HG02885 (cell line): ENCODE measurements around the gene PLCH2.
"Not testable (repeated sequence)": the region's sequence is repeated elsewhere in the genome, so short reads cannot be mapped to it uniquely, and the experiment has no call there.

Source experiments
- ATAC-seq: cut with Tn5 transposase; IDR thresholded peaks from one replicate; pipeline ENCODE4 v1.9.1; 2021; ENCODE audit warnings: mild to moderate bottlenecking; ENCODE audit not compliant: unreplicated experiment, poor library complexity

PLCH2 gene

GRCh38 chr1:2441746-2442145, 34.3 kb upstream of the PLCH2 start:
- no peak for ATAC-seq

GRCh38 chr1:2442661-2443060, 33.4 kb upstream of the PLCH2 start:
- ATAC-seq, result no peak

GRCh38 chr1:2443277-2444137, 32.6 kb upstream of the PLCH2 start:
- ATAC-seq, result no peak

- ATAC-seq, result no peak
These were observed 31.9 kb upstream of the PLCH2 start for GRCh38 chr1:2444138-2444591.

GRCh38 chr1:2445162-2445822, 30.8 kb upstream of the PLCH2 start:
- ATAC-seq, result no peak

GRCh38 chr1:2445823-2446215, 30.3 kb upstream of the PLCH2 start:
- no peak for ATAC-seq

DNA sequence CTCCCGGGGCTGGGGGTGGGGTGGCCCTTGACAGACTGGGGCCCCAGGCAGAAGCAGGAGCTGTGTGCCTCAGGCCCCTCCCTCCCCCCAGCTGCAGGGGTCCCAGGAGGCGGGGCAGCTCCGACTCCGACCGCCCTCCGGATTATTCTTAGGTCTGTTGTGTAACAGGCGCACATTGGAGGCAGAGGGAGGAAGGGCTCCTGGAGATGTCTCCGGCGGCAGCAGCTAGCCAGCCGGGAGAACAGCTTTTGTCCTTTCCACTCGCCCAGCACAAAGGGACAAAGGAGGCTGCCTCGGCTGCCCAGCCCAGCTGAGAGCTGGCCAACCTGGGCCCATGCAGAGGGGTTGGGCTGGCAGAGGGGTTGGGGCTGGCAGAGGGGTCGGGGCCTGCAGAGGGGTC, 29.7 kb upstream of the PLCH2 start:
- no peak for ATAC-seq

DNA sequence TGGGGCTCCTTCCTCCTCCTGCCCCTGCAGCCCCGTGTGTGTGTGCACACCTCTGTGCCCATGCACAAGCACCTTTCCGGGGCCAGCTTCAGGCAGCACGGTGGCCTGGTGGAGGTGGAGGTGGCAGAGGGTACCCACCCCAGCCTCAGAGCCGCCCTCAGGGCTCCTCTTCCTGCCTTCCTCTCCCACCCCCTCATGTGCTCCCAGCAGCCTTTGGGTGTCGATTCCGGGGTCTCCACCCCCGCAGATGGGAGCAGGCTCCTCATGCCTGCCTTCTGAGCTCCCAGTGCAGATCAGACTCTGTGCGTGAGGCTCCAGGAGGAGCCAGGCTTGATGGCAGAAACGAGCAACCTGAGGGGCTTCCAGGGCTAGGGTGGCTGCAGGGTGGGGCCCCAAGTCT, 29.2 kb upstream of the PLCH2 start:
- ATAC-seq, result no peak

DNA sequence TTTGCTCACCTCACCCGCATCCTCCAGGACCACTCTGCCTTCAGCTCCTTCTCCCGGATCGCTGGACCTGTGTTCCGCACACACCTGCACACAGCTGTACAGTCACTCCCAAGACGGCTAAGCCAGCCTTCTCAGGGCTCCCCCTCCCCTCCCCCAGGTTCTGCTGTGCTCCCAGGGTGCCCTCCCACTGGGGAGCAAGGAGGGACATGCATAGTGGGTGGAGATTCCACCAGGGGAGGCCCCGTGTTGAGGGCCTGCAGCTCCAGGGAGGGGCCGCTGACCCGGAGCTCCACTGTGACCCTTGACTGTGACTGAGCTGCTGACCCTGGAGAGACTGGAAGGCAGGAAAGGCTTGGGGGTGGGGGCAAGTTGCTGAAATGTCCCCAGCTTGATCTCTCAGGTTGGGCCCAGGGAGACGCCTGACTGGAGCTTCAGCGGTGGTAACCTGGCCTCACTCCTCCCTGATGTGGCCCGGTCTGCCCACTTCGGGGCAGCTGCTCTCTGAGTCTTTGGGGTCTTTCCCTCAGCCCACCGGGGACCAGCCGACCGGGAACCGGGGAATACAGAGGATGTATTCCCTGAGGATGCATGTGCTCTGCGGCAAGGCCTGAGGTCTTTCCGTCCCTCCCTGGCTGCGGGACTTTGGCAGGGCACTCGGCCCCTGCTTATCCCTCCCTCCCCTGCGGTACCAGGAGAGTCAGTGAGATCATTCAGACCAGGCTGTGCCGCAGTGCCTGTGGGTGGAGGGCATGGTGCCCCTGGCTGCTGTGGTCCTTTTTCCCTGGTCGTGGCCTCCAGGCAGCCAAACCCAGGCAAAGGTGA, 28.6 kb upstream of the PLCH2 start:
- ATAC-seq, result no peak

- no peak for ATAC-seq
These were observed 28.0 kb upstream of the PLCH2 start for GRCh38 chr1:2448098-2448445.

GRCh38 chr1:2449636-2450454, 26.2 kb upstream of the PLCH2 start:
- ATAC-seq, result no peak

- ATAC-seq, result no peak
These were observed 24.3 kb upstream of the PLCH2 start for GRCh38 chr1:2451741-2452140.

GRCh38 chr1:2452201-2452931, 23.7 kb upstream of the PLCH2 start:
- ATAC-seq, result no peak

DNA sequence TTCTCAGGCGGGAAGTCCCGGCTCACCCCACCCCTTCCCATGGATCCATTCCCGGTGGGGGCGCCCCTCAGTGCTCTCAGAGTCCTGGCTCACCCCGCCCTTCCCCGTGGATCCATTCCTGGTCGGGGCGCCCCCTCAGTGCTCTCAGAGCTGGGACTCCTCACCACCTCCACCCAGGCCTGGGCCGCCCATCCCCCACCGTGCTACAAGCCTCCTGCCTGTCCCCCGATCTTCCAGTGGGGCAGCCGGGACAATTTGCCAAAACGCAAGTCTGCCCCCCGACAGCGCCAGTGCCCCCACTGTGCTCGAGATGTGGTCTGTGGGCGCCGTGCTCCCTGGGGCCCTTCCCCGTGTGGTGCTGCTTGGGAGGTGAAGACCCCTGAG, 23.2 kb upstream of the PLCH2 start:
- no peak for ATAC-seq

DNA sequence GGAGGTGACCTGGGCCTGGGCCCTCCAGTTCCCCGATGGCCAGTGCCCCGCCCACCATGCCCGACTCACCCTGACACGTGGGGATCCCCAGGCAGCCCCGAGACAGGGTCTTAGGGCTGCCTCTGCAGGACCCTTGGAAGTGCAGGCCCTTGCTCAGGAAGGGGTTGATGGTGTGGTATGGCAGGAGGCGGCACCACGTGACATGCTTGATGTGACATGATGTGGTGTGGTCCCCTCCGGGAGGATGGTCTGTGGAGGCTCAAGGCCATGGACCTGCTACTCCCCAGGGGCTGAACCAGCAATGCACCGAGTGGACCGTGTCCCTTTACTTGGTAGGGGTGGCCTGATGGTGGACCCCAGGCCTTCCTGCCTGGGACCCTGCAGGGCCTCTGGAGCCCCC, 21.9 kb upstream of the PLCH2 start:
- ATAC-seq, result no peak

DNA sequence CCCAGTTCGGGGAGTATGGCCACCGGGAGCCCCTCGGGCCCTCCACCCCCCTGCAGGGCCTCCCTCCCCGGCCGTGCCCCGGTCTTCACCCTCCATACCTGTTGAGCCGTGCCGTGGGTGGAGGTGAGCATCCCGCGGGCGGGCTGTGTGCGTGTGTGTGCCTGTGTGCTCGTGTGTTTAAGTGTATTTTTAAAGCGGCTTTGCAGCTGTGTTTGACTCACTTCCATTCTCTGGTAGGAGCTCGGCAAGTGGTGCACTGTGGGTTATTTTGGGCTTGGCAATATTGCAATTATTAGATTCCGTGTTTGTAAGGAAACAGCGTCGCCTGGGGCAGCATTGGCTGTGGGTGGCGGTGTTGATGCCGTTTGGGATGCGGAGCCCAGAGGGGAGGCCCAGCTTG, 20.3 kb upstream of the PLCH2 start:
- no peak for ATAC-seq

- no peak for ATAC-seq
These were observed 18.6 kb upstream of the PLCH2 start for GRCh38 chr1:2457444-2457843.

- ATAC-seq, result no peak
These were observed 17.4 kb upstream of the PLCH2 start for GRCh38 chr1:2458687-2459086.

- ATAC-seq, result not testable (repeated sequence)
These were observed 16.9 kb upstream of the PLCH2 start for GRCh38 chr1:2459102-2459753.
